T-helper 1 cell (primary cell): ENCODE results near the gene OTOS.

Experiments
- DNase-seq, 5 donors: peaks; one replicate each; pipeline ENCODE4 v3.0.0-alpha.2; 2012 to 2020

Gene OTOS

DNA sequence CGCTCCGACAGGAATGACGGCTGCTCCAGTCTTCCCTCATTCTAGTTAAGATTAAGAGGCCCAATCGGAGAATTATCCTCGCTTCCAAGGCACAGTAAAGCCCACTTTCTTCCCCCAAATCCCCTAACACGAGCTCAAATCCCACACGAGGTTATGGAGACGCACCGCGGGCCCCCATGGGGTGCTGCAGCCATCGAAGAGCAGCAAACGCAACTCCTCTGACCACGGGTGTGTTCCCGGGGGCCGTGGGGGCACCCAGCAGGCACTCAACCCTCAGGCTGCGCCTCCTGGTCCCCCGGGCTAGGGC is 4.8 kb downstream of the OTOS start:
- no peak for DNase-seq

DNA sequence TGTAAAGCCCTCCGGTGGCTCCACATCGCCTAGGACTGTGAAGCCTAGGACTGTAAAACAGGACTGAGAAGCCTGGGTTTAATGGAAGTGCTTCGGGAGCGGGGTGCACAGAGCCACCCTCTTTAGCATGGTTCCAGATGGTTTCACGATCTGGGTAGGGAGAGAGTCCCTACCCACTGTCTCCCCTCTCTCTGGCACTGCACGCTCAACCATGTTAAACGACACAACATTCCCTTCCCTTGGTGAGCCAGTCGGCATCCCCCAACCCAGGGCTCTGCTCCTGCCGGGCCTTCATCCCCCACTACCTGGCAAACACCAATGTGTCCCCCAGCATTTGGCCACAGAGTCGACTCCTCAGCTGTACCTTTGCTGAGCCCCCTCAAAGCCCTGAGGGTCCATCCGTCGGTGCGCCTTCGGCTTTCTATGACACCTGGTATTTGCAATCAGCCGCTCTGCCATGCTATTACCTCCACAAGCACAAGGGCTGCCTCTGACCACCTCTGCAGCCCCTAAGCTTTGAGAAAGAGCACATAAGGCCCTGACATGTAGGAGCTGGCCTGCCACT is 5.4 kb downstream of the OTOS start:
- no peak for DNase-seq

DNA sequence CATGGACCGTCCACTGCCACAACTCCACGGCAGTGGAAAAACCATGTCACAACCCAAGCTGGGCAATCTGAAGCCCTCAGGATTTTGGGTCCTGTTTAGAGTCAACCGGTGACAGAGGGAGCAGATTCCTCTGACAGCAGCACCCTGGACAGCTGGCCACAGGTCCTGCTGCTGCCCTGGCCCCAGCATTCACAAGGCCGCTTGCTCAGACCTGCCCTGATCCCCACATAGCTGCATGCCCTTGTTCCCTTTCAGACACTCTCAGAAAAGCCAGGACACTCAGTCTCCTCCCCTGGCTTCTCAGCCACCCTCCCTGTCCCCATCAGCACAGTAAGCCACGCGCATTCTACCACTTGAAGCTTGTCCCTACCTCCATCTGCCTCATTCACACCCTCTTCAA is 6.0 kb downstream of the OTOS start:
- no peak for DNase-seq

DNA sequence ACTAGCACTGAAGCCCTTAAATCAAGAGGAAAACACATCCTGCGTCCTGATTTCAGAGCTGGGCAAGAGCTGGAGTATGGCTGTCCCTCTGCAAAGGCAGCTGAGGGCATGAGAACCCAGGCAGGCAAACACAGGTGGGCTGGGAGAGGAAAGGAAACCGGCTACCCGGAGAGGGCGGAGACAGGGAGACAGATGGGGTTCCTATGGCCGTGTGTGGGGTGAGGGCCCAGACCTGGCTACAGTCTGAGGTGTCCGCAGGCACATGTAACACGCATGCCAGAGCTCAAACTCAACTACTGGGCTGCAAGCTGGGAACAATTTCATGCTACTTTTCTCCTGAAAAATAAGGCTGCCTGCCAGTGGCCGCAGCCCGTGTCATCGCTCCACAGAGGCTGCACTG is 7.1 kb downstream of the OTOS start:
- DNase-seq: no peak

DNA sequence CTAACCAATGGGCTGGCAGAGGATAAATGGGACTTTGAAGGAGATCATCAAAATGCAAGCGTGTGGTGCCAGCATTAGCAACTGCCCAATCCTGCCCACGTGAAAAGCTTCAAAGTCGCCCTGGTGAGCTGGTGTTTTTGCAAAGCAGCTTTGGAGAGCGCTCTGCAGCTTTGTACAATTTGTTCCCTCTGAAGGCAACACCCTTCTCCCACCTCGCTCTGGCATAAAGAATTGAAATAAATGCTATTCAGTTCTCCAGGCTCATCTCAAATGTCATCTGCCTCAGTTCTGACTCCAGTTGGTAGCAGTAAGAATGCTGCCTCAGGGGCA is 7.8 kb downstream of the OTOS start:
- no peak for DNase-seq

DNA sequence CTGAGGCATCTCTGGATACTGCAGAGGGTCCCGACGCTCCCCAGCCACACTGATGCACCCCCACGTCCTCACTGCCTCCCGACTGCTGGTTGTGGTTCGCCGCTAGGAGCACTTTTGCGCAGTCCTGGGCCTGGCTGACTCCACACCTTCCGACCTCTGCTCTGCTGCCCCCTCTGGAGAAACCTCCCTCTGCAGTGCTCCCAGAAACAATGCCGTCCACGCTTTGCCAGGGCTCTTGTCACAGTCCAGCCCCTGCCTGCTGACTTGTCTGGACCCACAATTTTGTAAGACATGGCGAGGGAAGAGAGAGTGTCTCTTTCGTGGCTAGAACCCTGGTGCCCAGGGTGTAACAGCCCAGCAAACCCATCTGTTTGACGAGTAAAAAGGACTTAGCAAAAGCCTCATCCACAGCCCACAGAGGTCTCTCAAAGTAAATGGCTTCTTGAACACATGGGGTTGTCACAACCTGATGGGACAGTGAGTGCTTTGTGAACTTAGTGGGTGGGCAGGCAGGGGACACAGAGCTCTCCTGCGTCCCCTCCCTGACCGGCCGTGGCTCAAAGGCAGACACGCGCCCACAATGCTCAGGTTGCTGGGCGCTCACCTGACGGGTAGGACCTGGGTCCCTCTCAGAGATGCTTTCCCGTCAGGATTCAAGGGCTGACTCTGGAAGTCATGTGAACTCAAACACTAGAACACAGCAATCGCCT is 8.4 kb downstream of the OTOS start:
- DNase-seq: no peak

DNA sequence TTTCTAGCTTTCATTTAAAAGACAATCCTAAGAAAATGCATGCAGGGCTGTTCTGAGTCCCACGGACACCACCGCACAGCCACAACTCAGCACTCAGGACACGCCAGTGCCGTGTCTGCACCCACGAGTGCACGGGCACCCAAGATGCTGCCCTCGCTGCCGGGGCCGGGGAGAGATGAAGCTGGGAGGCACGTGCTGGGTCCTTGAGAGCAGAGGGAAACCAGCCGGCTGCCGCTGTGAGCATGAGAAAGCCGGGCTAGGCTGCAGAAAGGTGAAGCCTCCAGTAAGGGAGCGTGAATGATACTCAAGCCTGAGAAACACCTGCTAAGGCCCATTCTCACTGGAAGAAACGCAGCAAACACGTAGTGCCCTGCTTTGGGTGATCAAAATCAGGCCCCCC is 9.2 kb downstream of the OTOS start:
- no peak for DNase-seq

DNA sequence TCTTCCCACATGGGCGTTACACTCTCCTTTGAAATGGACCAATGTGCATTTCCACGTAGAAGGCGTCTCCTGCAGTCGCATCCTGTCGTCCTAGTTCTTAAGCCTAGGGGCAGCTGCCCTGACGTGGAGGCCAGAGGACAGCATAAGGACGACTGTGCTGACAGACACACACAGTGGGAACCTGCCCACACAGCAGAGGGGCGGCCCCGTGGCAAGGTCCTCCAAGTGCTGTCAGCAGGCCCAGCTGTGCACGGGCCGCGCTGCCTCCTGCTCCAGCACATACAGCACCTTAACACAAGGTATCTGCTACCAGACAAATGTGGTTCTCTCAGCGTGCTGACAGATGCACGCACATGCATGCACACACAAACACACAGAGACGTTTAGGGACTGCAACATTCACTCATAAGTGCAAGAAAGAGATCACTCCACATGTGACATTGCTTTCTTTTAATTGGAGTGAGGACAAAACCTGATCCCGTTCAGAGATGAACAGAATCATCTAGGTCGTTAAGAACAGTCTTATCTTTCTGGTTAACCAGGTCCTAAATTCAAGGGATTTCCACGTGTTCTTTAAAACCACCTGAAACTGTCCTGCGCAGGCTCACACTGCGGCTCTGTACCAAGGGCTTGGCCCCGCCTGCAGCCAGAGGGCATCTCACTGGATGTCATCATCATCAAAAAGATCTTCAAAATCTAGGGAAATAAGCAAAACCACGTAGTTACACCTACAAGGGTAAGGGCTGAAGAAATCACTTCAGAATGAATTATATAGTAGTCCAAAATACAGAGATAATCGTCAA is 9.9 kb downstream of the OTOS start:
- no peak for DNase-seq

DNA sequence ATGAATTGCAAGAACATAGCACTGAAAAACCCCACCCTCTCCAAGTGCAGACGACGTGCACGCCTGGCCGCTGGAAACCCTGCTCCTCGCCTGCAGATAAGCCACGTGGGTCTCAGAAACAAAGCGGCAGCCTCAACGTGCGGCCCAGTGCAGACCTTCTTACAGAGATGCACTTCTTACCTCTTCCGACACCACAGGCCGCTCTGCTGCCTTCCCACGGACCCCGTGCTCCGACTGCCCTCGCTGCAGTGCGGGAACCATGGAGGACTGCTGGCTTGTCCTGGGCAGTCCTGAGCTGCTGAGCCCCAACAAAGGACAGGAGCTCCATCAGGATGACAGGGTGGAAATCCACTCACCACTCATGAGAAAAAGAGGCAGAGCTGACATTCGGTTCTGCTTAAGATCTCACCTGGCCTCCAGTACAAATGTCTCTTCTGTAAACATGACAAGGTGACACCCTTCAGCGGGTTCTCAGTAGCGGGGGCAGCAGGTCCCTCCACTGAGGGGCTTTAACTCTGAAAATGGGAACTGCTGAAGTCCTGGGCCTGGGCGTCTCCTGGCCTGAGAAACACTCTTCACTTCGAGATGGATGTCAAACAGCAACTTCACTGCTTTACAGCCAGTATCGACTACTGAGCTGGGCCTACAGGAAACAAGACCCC is 10.6 kb downstream of the OTOS start:
- no peak for DNase-seq

DNA sequence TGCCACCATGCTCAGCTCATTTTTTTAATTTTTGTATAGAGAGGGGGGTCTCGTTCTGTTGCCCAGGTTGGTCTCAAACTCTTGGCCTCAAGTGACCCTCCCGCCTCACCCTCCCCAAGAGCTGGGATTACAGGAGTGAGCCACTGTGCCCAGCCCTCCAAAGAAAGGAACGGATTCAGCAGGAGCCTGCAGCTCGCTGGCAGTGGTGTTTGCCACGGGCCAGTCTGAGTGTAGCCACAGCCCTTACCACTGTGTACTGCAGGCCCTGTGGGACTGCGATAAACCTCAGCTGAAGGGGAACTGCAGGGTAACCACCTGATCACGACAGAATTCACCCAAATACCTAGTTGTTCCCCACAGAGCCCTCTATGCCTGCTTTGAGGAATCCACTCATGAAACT is 11.1 kb downstream of the OTOS start:
- DNase-seq: no peak

DNA sequence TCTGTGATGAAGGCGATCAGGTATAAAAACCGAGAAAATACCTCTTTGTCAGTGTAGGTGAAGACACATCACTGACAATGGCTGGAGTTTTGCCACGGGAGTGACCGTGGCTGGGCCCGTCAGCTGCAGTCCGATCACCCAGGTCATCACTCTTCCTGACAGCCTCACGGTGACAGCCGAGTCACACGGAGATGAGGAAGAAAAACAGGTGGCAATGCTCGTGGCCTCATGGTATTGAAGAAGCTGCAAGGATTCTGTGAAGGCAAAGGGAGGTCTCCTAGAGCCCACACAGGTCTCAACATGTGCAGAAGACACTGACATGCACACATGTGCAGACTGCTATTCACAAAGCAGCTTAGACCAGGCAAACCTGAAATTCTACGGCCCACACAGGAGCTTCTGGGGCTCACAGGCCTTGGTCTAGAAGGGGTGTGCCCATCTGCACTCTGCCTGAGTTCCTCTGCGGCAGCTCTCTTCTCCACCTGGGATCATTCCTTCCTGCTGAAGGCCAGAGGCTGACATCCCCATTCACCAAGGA is 11.8 kb downstream of the OTOS start:
- no peak for DNase-seq

DNA sequence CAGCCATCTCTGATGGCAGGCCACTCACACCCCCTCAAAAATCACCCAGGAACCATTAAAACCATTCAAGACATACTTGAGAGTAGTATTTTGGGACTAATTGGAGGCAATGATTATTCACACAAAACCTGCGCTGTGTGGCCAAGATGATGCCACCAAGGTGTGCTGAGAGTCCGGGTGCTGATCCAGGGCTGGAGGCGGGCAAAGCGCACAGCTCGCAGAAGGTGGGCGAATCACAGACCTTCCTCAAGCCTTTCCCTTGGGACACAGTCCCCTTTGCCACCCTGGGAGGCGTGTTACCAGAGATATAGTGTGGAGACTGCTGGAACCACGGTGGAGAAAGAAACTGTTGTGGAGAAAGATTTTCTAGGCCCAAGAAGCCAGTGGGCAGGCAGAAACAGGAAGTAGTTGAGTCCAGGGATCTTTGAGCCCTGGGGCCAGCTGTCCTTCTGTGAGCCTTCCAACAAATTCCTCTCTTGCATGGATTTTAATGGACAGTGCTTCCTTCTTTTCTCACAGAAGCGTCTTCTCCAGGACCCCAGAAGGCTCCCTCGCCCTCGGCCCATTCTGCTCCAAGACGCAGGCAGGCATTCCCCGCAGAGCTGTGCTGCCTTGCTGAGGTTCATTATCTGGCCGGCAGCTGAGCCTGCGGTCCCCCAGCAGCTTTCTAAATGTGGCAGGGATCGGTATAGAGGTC is 12.4 kb downstream of the OTOS start:
- no peak for DNase-seq

DNA sequence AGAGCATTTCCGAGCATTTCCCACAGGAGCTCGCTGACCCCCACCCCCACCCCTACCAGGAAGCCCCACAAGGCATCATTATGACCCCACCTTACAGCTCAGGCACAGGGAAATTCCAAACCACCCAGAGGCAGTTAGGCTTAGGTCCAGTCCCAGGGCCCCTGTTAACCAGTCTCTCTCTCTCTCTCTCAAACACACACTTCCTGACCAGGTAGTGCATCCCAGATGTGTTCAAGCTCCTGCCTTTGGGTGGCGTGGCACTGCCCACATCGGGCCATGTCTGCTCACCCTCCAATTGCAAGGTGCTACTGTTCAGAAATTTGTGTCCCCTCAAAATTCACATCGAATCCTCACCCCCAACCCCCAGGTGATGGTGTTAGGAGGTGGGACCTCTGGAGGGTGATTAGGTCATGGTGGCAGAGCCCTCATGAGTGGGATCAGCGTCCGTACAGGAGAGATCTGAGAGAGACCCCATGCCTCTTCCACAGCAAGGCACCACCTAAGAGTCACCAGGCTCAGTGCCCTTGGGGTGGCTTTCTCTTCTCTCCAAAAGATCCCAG is 13.2 kb downstream of the OTOS start:
- DNase-seq: no peak

DNA sequence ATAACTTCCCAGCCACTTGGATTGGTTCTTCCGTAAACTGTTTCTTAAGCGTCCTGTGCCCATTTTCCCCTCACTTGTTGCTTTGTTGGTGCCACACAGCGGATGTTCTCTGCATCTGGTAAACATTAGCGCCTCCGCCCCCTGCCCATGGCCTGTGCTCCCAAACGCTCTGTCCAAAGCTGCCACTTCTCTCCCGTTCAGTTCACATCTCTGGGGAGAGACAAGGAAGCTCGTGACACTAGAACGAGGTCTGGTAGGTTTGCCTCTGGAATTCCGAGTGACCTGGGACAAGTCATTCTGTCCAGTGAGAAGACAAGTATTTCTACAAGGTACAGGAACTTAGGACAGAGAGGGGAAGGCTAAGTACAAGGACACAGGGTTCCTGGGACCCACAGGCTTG is 13.7 kb downstream of the OTOS start:
- no peak for DNase-seq

DNA sequence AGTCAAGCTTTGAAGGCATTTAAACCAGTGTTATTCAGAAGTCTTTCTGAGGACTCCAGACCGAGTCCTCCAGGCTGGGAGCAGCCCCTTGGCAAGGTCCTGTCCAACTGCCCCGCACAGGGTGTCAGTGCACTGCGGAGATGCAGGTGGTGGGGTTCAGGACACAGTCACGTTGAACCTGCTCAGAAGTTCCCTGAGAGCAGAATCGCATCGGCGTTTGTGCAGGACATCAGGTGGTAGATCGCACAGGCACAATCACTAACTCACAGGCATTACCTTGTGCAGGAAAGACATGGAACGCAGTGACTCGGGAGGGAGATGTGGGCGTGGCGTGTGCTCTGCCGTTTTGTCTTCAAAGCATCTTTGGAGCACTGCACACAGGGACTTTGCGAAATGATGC is 14.7 kb downstream of the OTOS start:
- no peak for DNase-seq

DNA sequence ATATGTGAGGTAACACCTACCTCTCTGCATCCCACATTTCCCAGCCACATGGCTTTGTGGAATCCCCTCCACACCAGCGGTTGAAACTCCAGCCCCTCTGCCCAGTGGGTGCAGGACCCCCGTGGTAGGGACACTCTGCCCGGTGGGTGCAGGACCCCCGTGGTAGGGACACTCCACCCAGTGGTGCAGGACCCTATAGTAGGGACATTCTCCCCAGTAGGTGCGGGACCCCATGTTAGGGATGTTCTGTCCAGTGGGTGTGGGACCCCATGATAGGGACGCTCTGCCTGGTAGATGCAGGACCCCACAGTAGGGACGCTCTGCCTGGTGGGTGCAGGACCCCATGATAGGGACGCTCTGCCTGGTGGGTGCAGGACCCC is 15.8 kb downstream of the OTOS start:
- DNase-seq: no peak

DNA sequence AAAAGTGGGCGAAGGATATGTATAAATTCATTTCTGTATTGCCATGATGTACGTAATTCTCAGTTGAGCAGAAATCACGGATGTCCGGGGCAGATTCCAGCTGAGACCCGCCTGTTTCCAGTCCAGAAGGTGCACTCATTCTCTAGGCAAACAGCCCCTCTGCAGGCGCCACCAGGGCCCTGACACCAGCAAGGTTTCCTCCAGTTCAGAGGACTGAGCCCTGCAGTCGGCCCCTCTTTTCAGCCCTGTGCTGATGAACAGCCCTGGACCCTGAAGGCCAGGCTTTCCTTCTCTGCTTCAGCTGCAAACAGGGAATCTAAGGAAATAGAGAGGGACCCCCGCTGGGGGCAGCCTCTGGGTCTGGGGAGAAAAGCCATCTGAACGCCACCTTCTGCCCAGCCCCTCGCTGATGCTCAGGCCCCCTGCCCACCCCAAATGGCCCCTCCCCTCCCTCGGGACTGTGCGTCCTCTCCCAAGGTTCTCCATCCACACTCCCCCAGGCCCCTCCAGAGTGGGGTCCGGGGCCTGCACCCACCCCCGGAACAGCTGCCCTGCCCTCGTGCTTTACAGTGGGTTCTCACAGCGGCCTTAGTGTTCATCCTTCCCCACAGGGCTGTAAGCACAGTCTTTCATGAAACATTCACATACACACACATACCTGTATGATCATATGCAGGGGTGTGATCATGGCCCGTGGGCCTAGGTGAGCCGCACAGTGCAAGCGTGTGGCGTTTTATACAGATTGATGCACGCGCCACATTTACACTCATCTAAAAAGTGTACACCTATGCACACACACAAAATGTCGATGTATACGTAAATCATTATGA is 16.4 kb downstream of the OTOS start:
- no peak for DNase-seq

DNA sequence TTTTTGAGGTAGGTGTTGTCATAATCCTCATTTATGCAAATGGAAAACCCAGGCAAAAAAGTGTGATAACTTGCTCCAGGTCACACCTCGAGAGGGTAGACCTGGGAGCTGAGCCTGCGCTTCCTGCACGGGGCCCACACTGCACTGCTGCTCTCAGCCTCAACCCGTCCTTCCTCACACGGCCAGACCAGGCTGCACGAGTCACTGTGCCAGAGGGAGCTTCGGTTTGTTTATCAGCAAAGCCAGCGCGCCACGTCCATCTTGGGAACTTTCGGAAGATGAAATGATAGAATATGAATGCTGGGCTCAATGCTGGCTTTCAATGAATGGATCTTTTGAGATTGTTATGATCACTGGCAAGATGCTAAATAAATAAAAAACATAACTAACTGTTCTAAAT is 18.8 kb downstream of the OTOS start:
- DNase-seq: no peak

DNA sequence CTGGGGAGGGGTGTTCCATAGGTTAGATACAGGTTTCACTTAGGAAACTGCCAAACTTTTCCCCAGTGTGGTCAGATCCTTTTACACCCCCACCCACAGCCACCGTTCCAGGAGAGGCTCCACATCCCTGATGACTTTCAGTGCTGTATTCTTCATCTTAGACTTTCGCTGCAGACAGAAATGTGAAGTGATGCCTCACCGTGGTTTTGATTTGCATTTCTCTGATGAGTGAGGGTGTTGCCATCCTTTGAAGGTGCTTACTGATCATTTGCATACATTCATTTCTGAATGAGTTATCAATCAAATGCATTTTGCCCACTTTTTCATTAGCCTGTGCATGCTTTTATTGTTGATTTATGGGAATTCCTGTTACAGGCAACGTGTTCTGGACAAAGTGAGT is 19.3 kb downstream of the OTOS start:
- DNase-seq: no peak

DNA sequence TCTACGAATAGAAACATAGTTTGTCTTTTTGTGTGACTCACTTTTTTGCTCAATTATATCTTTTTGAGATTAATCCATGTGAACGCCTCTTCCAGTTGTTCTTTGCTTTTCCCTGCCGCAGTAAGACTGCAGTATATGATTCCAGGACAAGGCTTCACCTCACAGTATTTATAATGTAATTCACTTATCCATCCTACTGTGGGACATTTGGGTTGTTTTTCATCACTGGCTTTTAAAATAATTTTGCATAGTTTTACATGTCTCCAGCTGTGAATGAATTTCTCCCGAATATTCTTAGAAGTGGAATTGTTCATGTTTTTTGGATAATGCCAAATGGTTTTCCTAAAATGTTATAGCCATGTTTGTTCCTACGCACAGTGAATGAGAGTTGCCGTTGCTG is 26.2 kb downstream of the OTOS start:
- DNase-seq: no peak

DNA sequence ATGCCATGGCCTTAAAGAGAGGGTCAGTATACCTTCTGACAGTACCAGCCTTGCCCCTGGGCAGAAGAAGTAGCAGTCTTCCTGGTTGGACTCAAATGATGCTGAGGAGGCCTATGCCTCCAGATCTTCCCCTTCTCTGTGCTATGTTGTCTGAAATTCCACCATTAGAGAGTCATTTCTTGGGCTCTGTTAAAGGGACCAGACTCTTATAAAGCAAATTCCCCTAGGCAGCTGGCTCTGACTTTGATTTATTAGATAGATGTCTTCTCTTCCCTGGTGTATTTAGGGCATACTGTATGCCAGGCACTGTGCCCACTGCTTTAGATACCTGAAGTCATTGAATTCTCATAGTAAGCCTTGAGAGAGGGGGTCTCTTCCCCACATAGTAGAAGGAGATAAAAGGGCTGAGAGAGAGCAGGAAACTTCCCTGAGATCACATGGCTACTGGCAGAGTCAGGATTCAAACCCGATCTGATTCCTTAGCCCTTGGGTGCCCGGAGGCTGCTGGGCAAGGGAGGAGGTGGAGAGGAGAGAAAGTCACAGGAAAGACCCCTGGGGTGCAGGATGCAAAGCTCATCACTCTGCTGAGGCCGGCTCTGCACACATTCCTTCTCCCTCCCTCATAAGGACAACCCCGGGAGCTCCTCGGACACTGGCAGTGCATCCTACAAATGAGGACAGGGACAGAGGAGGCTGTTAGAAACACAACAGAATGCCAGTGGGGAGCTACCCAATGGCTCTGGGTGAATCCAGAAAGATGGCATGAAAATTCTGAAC is 27.4 kb downstream of the OTOS start:
- DNase-seq: no peak
